HG02571 (cell line): ENCODE results near the gene BACE1.
"Not testable (repeated sequence)": the region's sequence is repeated elsewhere in the genome, so short reads cannot be mapped to it uniquely, and the experiment has no call there.

Experiments used
- ATAC-seq: cut with Tn5 transposase; IDR thresholded peaks from one replicate; pipeline ENCODE4 v1.9.1; 2021; ENCODE audit warnings: mild to moderate bottlenecking, moderate library complexity; ENCODE audit not compliant: unreplicated experiment

The BACE1 gene

GRCh38 chr11:117316197-117316961 lies at the start of gene BACE1:
BACE1 (minus strand) TSS chr11:117316256; CDS start chr11:117315795, 461 bp downstream.
- ATAC-seq, result no peak

GRCh38 chr11:117361432-117361831 lies 45.4 kb upstream of the BACE1 start:
- no peak for ATAC-seq

- no peak for ATAC-seq
Measured at GRCh38 chr11:117356126-117356890, 40.3 kb upstream of the BACE1 start.

DNA sequence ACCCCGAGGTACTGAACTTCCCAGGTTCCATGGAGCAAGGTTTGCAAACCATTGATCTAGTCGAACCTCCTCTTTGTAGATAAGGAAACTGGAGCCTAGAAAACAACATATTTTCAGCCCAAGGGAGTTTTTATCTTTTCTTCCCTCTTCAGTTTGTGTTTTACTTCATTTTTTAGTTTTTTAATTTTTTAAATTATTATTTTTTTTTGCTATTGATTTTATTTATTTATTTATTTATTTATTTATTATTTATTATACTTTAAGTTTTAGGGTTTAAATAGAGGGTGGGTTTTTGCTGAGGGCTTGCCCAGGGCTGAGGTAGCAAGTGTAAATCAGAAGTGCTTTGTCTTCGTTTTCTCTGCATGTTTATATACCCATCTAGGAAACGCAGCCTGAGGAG lies 38.5 kb upstream of the BACE1 start:
- ATAC-seq, result no peak

GRCh38 chr11:117345039-117345438 lies 29.0 kb upstream of the BACE1 start:
- no peak for ATAC-seq

DNA sequence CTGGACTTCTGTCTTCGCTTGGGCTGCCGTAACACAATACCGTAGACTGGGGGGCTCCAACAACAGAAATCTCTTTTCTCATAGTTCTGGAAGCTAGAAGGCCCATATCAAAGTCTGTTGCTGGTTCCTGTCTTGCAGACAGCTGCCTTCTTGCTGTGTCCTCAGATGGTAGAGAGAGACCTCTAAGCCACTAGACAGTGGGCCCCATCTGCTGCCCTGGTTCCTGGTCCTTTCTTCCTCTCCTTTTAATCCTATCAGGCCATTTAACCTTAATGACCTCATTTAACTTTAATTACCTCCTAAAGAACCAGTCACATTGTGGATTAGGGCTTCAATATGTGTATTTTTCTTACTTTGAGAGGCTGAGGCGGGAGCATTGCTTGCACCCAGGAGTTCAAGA lies 21.0 kb upstream of the BACE1 start:
- no peak for ATAC-seq

GRCh38 chr11:117335399-117335798 lies 19.3 kb upstream of the BACE1 start:
- no peak for ATAC-seq

- no peak for ATAC-seq
Measured at GRCh38 chr11:117334896-117335295, 18.8 kb upstream of the BACE1 start.

DNA sequence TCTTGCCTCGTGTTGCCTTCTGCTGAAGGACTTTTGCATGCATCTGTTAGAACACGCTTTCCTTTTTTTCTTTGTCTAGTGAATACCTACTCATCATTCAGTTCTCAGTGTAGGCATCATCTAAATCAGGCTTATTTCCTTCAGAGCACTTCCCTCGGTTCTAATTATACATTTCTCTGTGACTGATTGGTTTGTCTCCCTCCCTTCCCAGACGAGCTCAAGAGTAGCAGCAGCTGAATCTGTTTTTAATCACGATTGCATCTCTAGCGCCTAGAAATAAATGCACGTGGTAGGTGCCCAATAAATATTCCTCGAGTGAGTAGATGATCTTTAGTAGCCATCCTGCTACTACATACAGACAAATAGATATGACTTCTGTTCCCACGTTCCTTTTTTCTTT lies 17.9 kb upstream of the BACE1 start:
- ATAC-seq, result no peak

DNA sequence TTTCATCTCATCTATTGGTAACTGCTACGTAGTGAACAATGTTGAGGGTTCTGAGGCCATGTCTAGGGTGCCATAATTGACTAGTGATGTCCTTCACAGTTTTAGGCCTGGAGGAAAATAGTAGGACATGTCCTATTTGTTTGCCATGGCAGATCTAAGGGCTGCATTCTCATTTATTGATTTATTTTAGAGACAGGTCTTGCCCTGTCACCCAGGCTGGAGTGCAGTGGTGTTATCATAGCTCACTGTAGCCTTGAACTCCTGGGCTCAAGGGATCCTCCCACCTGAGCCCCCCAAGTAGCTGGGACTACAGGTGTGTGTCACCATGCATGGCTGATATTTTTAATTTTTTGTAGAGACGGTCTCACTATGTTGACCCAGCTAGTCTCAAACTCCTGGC lies 16.8 kb upstream of the BACE1 start:
- ATAC-seq, result no peak

DNA sequence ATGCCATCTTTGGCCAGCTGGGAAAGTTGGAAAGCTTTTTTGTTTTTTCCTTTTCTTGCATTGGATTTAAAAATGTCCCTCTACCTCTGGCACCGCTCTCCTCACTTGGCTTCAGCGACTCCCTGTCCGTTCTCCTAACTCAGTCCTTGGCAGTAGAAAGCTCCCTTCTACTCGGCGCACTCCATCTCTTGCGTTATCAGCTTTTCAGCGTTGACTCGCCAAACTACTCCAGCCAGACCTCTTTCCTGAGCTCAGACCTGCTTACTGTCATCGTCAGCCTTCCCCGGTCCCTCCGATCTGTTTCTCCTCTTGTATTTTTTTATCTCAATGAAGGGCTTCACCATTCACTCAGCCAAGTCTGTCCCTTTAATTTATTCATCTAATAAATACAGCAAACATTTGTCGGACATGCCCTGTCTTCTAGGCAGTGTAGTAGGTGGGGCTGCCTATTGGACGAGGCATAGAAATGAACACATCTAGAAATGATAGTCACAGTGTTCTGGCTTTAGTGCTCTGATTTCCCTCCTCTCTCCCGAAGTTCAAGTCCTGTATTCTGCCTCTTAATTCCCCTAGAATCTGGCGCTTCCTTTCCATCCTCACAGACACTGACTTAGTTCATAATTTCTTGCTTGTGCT lies 12.4 kb upstream of the BACE1 start:
- no peak for ATAC-seq

- peak; percentile 95 for ATAC-seq
Measured at GRCh38 chr11:117327567-117328374, 11.7 kb upstream of the BACE1 start, which contains the start of gene CEP164. CEP164 (plus strand) TSS chr11:117327854; CDS start chr11:117338587, 10,733 bp downstream.

DNA sequence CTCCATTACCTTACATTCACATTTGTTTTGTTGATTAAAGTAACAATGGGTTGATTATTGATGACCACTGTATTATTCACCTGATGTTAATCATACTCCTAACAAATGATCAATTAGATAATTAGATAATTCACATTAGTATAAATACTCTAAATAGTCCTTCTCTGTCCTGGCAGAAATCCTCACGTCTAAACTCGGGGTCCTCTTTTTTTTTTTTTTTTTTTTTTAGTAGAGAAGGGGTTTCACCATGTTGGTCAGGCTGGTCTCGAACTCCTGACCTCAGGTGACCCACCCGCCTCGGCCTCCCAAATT lies 11.2 kb upstream of the BACE1 start:
- ATAC-seq, result not testable (repeated sequence)

GRCh38 chr11:117319214-117319840 lies 3.3 kb upstream of the BACE1 start:
- no peak for ATAC-seq

DNA sequence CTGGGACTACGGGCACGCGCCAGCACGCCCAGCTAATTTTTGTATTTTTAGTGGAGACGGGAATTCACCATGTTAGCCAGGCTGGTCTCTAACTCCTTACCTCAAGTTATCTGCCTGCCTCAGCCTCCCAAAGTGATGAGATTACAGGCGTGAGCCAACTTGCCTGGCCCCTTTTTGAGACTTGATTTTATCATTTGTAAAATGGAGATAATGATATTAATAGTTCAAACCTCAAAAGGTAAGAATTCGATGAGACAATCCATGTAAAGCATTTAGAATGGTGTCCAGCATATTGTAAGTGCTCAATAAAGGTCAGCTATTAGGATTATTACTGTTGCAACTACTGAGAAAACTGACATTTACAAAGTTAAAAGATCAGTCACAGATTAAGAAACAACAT lies 2.7 kb upstream of the BACE1 start:
- no peak for ATAC-seq

GRCh38 chr11:117315285-117316196 lies 515 bp downstream of the BACE1 start:
- ATAC-seq, result no peak

DNA sequence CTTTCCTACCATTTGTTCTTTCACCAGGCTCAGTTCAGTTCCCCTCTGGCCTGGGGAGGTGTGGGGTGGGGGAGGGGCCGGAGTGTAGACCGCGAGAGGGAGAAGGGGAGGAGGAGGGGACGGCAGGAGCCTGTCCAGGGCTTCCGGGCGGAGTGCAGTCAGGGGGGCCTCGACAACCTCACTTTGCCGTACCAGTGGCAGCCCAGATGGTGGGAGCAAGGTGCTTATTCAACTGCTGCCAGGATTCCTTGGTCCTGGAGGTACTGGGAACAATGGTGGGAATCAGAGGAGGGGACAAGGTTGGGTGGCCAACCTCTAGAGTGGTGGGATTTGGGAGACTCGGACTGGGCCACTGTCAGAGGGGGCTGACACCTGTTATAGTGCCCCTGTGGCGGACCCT lies 1.2 kb downstream of the BACE1 start:
- no peak for ATAC-seq

GRCh38 chr11:117313828-117314768 lies 2.0 kb downstream of the BACE1 start:
- ATAC-seq, result no peak
